Activated CD4-positive, alpha-beta T cell treated with anti-CD3 and anti-CD28 coated beads, Interleukin-2, amount 10 ng/mL, durations not matched to agents 24 days and 14 days (primary cell): ENCODE results near the gene IMPG2. TPM values are rescaled to one million over a fixed set of nuclear protein-coding genes. Genes with fewer than 3 reads are reported as not detected.

Experiments used
- DNase-seq: peaks from one replicate; pipeline ENCODE4 v3.0.0; 2022
- H3K27ac Mint-ChIP-seq: one replicate; pipeline ENCODE4 v1.8.0; 2022; ENCODE audit warnings: mild to moderate bottlenecking, mixed read lengths
- H3K27me3 Mint-ChIP-seq: one replicate; pipeline ENCODE4 v1.8.0; 2022; ENCODE audit warnings: mixed read lengths
- H3K36me3 Mint-ChIP-seq: one replicate; pipeline ENCODE4 v1.8.0; 2022; ENCODE audit warnings: low read depth, mild to moderate bottlenecking, mixed read lengths
- H3K4me1 Mint-ChIP-seq: one replicate; pipeline ENCODE4 v1.8.0; 2021; ENCODE audit warnings: mixed read lengths
- H3K4me3 Mint-ChIP-seq: one replicate; pipeline ENCODE4 v1.8.0; 2022; ENCODE audit warnings: mild to moderate bottlenecking, moderate library complexity, mixed read lengths
- H3K9me3 Mint-ChIP-seq: one replicate; pipeline ENCODE4 v1.8.0; 2021; ENCODE audit warnings: mixed read lengths
- intact Hi-C: fragments of 100-400 bp; cut with micrococcal nuclease; formaldehyde crosslinking; loops from one replicate; pipeline ENCODE4 v1.15.1; 2023
- total RNA-seq: library from RNA; stranded (reverse); gene quantifications from 2 replicates; pipeline ENCODE4 v1.2.3, GENCODE V29; 2022

IMPG2 gene
- total RNA-seq, 1 donor from 2014 or later, result 0.02 TPM

- no peak overlapping the region for H3K27ac Mint-ChIP-seq
Observed at GRCh38 chr3:101266071-101266470, 54.3 kb downstream of the IMPG2 start.

GRCh38 chr3:101262393-101263240, 57.8 kb downstream of the IMPG2 start:
- Mint-ChIP-seq H3K4me1 (peaks cover 2% of the 10 kb centered on the region), H3K9me3 (no peaks in the 10 kb centered on the region), H3K4me3 (no peak overlapping the region), H3K27me3 (peaks cover 3% of the 10 kb centered on the region), H3K27ac (no peak overlapping the region), H3K36me3 (no peaks in the 10 kb centered on the region)
- DNase-seq, result no peak
- intact Hi-C loops, result no loop called here

More at GRCh38 chr3:101266071-101266470, 54.3 kb downstream of the IMPG2 start:
- Mint-ChIP-seq H3K27me3 (peaks cover 3% of the 10 kb centered on the region), H3K4me1 (peaks cover 2% of the 10 kb centered on the region), H3K9me3 (no peaks in the 10 kb centered on the region), H3K4me3 (no peak overlapping the region), H3K36me3 (no peaks in the 10 kb centered on the region)
- intact Hi-C loops, result no loop called here
- DNase-seq, result no peak

- Mint-ChIP-seq H3K27me3 (peaks cover 3% of the 10 kb centered on the region), H3K27ac (no peak overlapping the region), H3K9me3 (no peaks in the 10 kb centered on the region), H3K36me3 (no peaks in the 10 kb centered on the region), H3K4me3 (no peak overlapping the region), H3K4me1 (peaks cover 2% of the 10 kb centered on the region)
- intact Hi-C loops, result no loop called here
- no peak for DNase-seq
Observed at GRCh38 chr3:101261506-101261905, 58.9 kb downstream of the IMPG2 start.

GRCh38 chr3:101259485-101260341, 60.7 kb downstream of the IMPG2 start:
- H3K4me1 Mint-ChIP-seq, result peaks cover 2% of the 10 kb centered on the region
- no peak overlapping the region for H3K4me3 Mint-ChIP-seq
- no peaks in the 10 kb centered on the region for H3K36me3 Mint-ChIP-seq
- H3K27me3 Mint-ChIP-seq, result peaks cover 3% of the 10 kb centered on the region
- no peaks in the 10 kb centered on the region for H3K9me3 Mint-ChIP-seq
- no peak for DNase-seq
- intact Hi-C loops, result no loop called here
- H3K27ac Mint-ChIP-seq, result no peak overlapping the region

GRCh38 chr3:101256511-101256910, 63.9 kb downstream of the IMPG2 start:
- Mint-ChIP-seq H3K36me3 (no peaks in the 10 kb centered on the region), H3K27me3 (no peaks in the 10 kb centered on the region), H3K27ac (no peak overlapping the region), H3K4me1 (no peaks in the 10 kb centered on the region), H3K9me3 (no peaks in the 10 kb centered on the region), H3K4me3 (no peak overlapping the region)
- intact Hi-C loops, result no loop called here
- no peak for DNase-seq

GRCh38 chr3:101255441-101255840, 64.9 kb downstream of the IMPG2 start:
- no peak overlapping the region for H3K27ac Mint-ChIP-seq
- no peaks in the 10 kb centered on the region for H3K36me3 Mint-ChIP-seq
- no peaks in the 10 kb centered on the region for H3K9me3 Mint-ChIP-seq
- no peak for DNase-seq
- intact Hi-C loops, result no loop called here
- no peaks in the 10 kb centered on the region for H3K27me3 Mint-ChIP-seq
- no peak overlapping the region for H3K4me3 Mint-ChIP-seq
- H3K4me1 Mint-ChIP-seq, result no peaks in the 10 kb centered on the region

GRCh38 chr3:101253396-101253795, 67.0 kb downstream of the IMPG2 start:
- H3K36me3 Mint-ChIP-seq, result no peaks in the 10 kb centered on the region
- H3K4me3 Mint-ChIP-seq, result no peak overlapping the region
- no peaks in the 10 kb centered on the region for H3K27me3 Mint-ChIP-seq
- no peak for DNase-seq
- peaks cover 2% of the 10 kb centered on the region for H3K4me1 Mint-ChIP-seq
- H3K27ac Mint-ChIP-seq, result no peak overlapping the region
- peaks cover under 1% of the 10 kb centered on the region for H3K9me3 Mint-ChIP-seq
- intact Hi-C loops, result no loop called here

GRCh38 chr3:101252945-101253344, 67.4 kb downstream of the IMPG2 start:
- H3K9me3 Mint-ChIP-seq, result peaks cover 4% of the 10 kb centered on the region
- intact Hi-C loops, result no loop called here
- no peak overlapping the region for H3K4me3 Mint-ChIP-seq
- H3K4me1 Mint-ChIP-seq, result peaks cover 2% of the 10 kb centered on the region
- H3K36me3 Mint-ChIP-seq, result no peaks in the 10 kb centered on the region
- no peaks in the 10 kb centered on the region for H3K27me3 Mint-ChIP-seq
- no peak overlapping the region for H3K27ac Mint-ChIP-seq
- DNase-seq, result no peak

GRCh38 chr3:101252307-101252706, 68.1 kb downstream of the IMPG2 start:
- intact Hi-C loops, result no loop called here
- Mint-ChIP-seq H3K9me3 (peaks cover 4% of the 10 kb centered on the region), H3K27ac (no peak overlapping the region), H3K27me3 (no peaks in the 10 kb centered on the region), H3K36me3 (no peaks in the 10 kb centered on the region), H3K4me1 (peaks cover 2% of the 10 kb centered on the region), H3K4me3 (no peak overlapping the region)
- no peak for DNase-seq

- no peak for DNase-seq
- no peaks in the 10 kb centered on the region for H3K36me3 Mint-ChIP-seq
- peaks cover 2% of the 10 kb centered on the region for H3K4me1 Mint-ChIP-seq
- peaks cover 4% of the 10 kb centered on the region for H3K9me3 Mint-ChIP-seq
- H3K27ac Mint-ChIP-seq, result no peak overlapping the region
- intact Hi-C loops, result no loop called here
- no peaks in the 10 kb centered on the region for H3K27me3 Mint-ChIP-seq
- no peak overlapping the region for H3K4me3 Mint-ChIP-seq
Observed at GRCh38 chr3:101251441-101251840, 68.9 kb downstream of the IMPG2 start.

- Mint-ChIP-seq H3K4me1 (peaks cover 2% of the 10 kb centered on the region), H3K27me3 (no peaks in the 10 kb centered on the region), H3K36me3 (peaks cover under 1% of the 10 kb centered on the region), H3K27ac (no peak overlapping the region), H3K4me3 (no peak overlapping the region), H3K9me3 (peaks cover 9% of the 10 kb centered on the region)
- intact Hi-C loops, result no loop called here
- DNase-seq, result no peak
Observed at GRCh38 chr3:101249522-101249921, 70.9 kb downstream of the IMPG2 start.

GRCh38 chr3:101248736-101249135, 71.6 kb downstream of the IMPG2 start:
- intact Hi-C loops, result no loop called here
- Mint-ChIP-seq H3K4me3 (no peak overlapping the region), H3K27me3 (no peaks in the 10 kb centered on the region), H3K4me1 (peaks cover 2% of the 10 kb centered on the region), H3K36me3 (peaks cover 2% of the 10 kb centered on the region), H3K9me3 (peaks cover 9% of the 10 kb centered on the region), H3K27ac (no peak overlapping the region)
- no peak for DNase-seq

GRCh38 chr3:101244212-101244575, 76.2 kb downstream of the IMPG2 start:
- Mint-ChIP-seq H3K4me1 (no peaks in the 10 kb centered on the region), H3K36me3 (peaks cover 5% of the 10 kb centered on the region), H3K27ac (no peak overlapping the region), H3K27me3 (no peaks in the 10 kb centered on the region), H3K9me3 (peaks cover 12% of the 10 kb centered on the region), H3K4me3 (no peak overlapping the region)
- no peak for DNase-seq
- intact Hi-C loops, result no loop called here
